Fibroblast of pulmonary artery (primary cell): Measurements from ENCODE around the gene GPR143.
A peak's percentile ranks its signal among the peaks of the same experiment; 100 is the strongest.

Source experiments
- DNase-seq: peaks from one replicate; pipeline ENCODE4 v3.0.0-alpha.2; 2010; ENCODE audit warnings: low read depth
- H3K4me3 ChIP-seq: replicated peaks from 2 replicates; pipeline ENCODE4 v1.5.1; 2011; ENCODE audit warnings: low read depth, mild to moderate bottlenecking, control low read depth, low read length, moderate library complexity
- TF ChIP-seq, protein P1 (sequence below): IDR thresholded peaks from 2 replicates; pipeline ENCODE4 v1.5.1; 2011; ENCODE audit warnings: mild to moderate bottlenecking, control low read depth, low read length, inconsistent platforms; ENCODE audit errors: missing control alignments

GPR143 gene

DNA sequence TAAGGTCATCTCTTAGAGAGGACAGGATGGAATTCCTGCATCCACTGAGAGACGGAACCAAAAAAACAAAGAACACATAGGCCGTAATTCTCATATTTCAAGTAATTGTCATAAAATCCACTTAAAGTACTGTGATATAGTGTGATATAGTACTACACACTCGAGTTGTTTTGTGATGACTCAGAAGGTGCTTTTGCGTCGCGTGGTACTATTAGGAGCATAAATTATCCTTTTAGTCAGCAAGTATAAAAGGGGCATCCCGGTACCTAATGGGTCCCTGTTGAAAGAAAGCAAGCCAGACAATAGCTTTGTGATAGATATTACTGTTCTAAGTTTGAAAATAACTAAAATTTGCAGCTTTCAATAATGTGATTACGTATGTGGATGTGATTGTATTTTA, 55.3 kb downstream of the GPR143 start:
- TF ChIP-seq, protein P1, sequence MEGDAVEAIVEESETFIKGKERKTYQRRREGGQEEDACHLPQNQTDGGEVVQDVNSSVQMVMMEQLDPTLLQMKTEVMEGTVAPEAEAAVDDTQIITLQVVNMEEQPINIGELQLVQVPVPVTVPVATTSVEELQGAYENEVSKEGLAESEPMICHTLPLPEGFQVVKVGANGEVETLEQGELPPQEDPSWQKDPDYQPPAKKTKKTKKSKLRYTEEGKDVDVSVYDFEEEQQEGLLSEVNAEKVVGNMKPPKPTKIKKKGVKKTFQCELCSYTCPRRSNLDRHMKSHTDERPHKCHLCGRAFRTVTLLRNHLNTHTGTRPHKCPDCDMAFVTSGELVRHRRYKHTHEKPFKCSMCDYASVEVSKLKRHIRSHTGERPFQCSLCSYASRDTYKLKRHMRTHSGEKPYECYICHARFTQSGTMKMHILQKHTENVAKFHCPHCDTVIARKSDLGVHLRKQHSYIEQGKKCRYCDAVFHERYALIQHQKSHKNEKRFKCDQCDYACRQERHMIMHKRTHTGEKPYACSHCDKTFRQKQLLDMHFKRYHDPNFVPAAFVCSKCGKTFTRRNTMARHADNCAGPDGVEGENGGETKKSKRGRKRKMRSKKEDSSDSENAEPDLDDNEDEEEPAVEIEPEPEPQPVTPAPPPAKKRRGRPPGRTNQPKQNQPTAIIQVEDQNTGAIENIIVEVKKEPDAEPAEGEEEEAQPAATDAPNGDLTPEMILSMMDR: no peak
- no peak for DNase-seq
- H3K4me3 ChIP-seq: no peak overlapping the region

DNA sequence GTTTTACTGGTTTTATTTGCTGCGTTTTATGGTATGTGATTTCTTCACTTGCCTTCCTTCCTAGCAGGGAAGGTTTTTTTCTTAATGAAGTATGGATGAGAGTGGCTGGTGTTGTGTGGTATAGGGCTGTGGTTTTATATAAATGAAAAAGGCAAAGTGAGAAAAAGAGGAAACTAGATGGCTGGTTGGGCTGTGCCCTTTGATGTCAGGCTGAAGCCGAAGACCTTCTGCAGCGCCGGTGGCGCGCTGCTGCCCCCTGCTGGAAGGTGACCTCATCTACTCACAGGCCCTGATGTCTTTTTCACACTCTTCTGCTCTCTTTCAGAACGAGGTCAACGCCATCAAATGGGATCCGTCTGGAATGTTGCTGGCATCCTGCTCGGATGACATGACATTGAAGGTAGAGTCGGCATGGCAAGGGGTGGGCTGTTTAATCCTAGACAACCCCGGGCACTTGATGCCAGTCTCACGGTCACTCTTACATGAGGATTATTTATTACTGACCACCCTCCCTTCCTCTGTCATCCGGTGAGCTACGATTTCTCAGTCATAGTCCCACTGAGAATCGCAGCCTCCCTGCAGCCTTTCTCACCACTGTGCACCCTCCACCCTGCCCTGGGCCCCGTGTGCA, 56.6 kb downstream of the GPR143 start:
- TF ChIP-seq, protein P1: peak; percentile 72
- no peak overlapping the region for H3K4me3 ChIP-seq
- DNase-seq: peak; percentile 73

DNA sequence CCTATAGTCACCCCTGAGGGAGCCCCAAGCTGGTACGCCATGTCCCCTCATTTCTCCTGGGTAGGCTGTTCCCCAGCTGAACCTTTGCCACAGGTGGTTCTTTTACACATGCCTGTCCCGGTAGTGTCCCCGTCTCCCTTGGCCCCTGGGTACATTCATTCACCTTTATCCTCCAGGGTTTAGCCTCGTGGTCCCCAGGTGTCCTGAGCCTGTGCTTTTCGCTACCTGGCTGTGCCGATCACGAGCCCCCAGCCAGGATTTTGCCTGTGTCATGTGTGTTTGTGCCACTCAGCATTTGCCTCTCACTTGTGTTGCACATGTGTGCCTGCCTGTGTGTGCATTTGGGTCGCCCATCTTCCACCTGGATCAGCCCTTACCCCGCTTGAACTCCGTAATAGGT, 57.6 kb downstream of the GPR143 start:
- H3K4me3 ChIP-seq: no peak overlapping the region
- TF ChIP-seq, protein P1: no peak
- no peak for DNase-seq

DNA sequence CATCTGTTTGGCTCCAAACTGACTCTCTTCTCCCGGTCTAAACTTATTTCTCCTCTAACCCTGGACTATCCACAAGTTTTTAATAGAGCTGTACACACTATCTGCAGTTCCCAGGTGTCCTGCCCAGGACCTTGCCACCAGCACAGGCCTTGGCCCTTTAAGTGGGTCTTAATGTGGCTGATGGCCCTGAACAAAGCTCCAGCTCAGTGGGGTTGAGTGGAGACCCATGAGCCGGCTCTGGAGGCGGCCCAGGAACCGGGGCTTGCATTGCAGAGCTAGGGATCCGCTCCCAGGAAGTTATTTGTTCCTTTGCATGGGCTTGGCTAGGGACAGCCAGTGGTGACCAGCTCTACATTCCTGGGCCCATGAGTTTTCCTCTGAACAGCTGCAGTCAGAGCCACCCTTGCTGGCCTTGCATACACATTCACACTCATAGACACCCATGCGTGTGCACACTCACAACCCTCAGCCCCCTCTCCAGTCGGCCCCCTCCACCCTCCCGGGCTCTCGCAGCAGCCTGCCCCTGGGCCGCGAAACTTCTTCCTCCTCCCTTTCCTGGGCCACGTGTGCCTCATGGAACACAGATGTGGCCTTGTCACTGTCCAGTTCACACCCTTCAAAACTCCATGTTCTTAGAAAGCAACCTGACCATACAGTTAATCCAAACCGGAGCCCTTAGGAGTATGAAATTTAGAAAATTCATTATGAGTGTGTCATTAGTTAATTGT, 58.2 kb downstream of the GPR143 start:
- TF ChIP-seq, protein P1: no peak
- no peak for DNase-seq
- H3K4me3 ChIP-seq: no peak overlapping the region

DNA sequence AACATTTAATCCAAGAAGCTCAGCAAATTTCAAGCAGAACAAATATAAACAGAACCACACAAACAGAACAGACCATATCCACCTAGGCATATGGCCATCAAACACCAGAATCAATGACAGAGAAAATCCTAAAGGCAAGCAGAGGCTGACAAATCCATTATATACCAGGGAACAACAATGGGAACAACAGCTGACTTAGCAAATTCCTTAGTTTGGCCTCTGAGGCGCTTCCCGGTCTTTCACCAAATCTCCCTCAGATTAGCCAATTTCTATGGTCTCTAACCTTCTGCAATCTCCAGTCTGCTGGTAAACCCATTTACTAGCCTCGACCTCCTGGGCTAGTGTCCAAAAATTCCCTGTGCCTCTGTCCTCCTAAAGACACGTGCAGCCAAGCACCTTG, 59.2 kb downstream of the GPR143 start:
- H3K4me3 ChIP-seq: no peak overlapping the region
- TF ChIP-seq, protein P1: no peak
- DNase-seq: no peak

DNA sequence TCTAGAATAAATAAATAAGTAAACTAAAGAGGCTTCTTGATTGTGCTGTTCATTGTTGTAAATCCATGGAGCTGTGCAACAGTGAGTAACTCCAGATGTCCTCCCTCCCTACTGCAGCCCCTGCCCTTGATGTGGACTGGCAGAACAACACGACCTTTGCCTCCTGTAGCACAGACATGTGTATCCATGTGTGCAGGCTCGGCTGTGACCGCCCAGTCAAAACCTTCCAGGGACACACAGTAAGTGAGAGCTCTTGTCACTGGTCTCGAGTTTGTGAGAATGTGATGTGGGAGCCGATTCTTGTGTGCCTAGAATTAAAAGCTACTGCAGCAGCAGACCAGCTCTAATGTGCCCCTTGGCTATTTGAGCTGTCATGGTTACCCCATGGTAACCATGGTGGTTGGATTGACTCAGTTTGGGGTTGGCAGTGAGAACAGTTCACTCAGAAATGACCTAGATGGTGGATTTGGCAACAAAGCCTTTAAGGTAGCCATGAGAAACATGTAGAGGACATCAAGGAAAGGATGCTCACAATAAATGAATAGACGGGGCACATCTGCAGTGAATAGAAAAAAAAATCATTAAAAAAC, 60.7 kb downstream of the GPR143 start:
- H3K4me3 ChIP-seq: no peak overlapping the region
- no peak for DNase-seq
- TF ChIP-seq, protein P1: no peak
